ENCODE results near the gene UNC80.

The UNC80 gene

DNA sequence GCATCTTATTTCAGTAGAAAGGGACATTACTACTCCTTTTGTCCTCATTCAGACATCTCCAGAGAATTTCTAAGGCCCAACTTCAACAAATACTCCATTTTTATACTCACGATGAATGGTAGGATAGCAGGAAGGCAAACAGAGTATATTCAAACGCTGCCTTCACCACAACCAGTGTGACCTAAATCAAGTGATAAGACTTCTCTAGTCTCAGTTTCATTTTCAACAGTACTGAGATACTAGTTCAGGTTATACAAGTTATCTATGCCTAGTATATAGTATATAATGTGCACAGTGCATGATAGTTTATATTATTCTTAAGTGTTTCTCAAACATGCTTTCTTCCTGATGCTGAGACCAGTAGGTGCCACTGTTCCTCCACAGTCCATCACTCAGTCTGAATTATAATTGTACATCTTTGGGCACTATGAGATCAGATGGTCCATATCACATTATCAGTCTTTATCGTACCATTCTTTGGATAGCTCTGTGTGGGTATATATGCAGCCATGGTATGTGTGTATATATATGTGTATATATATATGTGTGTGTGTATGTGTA lies 164.6 kb downstream of the UNC80 start:
- no peak for DNase-seq (ENCODE audit: low read depth)
- in situ Hi-C loops (cut with HindIII; ENCODE audit: low sequenced_read_pairs) = no loop called here
- TF ChIP-seq, protein P1, sequence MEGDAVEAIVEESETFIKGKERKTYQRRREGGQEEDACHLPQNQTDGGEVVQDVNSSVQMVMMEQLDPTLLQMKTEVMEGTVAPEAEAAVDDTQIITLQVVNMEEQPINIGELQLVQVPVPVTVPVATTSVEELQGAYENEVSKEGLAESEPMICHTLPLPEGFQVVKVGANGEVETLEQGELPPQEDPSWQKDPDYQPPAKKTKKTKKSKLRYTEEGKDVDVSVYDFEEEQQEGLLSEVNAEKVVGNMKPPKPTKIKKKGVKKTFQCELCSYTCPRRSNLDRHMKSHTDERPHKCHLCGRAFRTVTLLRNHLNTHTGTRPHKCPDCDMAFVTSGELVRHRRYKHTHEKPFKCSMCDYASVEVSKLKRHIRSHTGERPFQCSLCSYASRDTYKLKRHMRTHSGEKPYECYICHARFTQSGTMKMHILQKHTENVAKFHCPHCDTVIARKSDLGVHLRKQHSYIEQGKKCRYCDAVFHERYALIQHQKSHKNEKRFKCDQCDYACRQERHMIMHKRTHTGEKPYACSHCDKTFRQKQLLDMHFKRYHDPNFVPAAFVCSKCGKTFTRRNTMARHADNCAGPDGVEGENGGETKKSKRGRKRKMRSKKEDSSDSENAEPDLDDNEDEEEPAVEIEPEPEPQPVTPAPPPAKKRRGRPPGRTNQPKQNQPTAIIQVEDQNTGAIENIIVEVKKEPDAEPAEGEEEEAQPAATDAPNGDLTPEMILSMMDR (IDR thresholded peaks at IDR 0.05; ENCODE audit: low read depth, low read length, missing control alignments) = peak; percentile 49
- no peak overlapping the region for H3K4me3 ChIP-seq (ENCODE audit: low read depth, low read length)

DNA sequence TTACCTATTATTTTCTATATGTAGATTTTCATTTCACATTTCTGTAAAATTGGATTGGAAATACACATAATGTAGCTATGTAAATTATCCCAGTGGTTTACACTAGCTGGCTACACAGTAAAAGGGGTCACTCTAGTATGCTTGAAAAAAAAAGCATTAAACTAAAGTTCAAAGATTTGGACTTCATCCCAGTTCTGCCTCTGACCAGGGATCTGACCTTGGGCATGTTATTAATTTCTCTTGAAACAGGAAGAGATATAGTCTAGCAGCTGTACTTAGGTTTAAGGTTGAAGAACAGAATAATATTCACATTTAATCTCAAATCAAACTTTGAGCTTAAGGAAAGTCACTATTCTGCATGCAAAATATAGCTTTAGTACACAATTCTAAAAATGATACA lies 166.3 kb downstream of the UNC80 start:
- TF ChIP-seq, protein P1 (IDR thresholded peaks at IDR 0.05; ENCODE audit: low read depth, low read length, missing control alignments) = no peak
- no peak for DNase-seq (ENCODE audit: low read depth)
- H3K4me3 ChIP-seq (ENCODE audit: low read depth, low read length) = no peak overlapping the region
- in situ Hi-C loops (cut with HindIII; ENCODE audit: low sequenced_read_pairs) = no loop called here

DNA sequence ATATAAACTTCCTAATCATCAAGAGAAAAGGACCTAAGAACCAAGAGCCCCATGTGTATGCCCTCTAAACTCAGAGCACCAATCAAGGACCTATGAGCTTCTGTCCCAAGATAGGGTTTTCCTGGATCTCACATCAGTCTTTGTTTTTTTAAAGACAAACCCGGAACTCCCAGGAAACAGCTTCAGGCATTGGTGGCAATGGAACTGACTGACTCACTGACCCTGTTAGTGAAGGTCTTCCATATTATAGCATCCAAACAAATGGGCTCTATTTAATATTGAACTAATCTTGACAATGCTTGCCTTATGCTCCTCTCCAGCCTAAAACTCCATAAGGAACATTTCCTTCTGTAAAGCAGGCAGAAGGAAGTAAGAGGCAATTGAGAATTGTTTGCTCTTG lies 167.3 kb downstream of the UNC80 start:
- DNase-seq (ENCODE audit: low read depth) = no peak
- TF ChIP-seq, protein P1 (IDR thresholded peaks at IDR 0.05; ENCODE audit: low read depth, low read length, missing control alignments) = no peak
- in situ Hi-C loops (cut with HindIII; ENCODE audit: low sequenced_read_pairs) = no loop called here
- no peak overlapping the region for H3K4me3 ChIP-seq (ENCODE audit: low read depth, low read length)

DNA sequence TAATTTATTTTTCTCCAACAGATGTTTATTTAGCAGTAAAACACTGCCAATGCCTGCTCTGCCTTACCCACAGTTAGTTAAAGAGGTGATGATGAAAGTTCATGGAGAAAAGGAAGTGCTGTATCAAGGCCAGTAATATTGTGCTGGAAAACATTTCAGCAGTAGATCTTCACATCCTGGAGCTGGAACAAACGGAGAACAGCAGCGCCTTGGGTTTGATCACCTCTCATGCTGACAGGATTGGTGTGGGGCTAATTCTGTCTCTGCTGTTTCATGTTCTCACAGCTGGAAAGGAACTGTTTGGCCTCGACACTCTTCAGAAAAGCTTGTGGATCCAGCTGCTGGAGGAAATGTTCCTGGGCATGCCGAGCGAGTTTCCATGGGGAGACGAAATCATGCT lies 169.3 kb downstream of the UNC80 start:
- TF ChIP-seq, protein P1 (IDR thresholded peaks at IDR 0.05; ENCODE audit: low read depth, low read length, missing control alignments) = no peak
- no peak overlapping the region for H3K4me3 ChIP-seq (ENCODE audit: low read depth, low read length)
- in situ Hi-C loops (cut with HindIII; ENCODE audit: low sequenced_read_pairs) = no loop called here
- DNase-seq (ENCODE audit: low read depth) = no peak

DNA sequence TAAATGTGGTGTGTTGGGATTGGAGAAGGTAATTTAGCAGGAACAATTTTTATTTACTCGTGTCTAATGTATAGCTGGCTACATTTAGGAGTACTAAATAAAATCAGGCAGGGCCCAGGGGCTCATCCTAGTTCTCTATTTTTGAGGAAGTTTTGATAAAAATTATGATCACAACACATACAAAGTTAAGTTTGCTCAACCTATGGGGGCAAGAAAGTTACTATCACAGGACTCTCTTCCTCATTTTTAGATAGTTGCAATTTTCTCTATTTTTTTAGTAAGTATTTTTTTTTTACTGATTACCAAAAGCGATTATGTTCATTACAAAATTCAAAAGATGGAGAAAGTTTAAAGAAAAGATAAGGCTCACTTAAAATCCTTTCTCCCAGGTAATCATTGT lies 170.8 kb downstream of the UNC80 start:
- TF ChIP-seq, protein P1 (IDR thresholded peaks at IDR 0.05; ENCODE audit: low read depth, low read length, missing control alignments) = no peak
- in situ Hi-C loops (cut with HindIII; ENCODE audit: low sequenced_read_pairs) = no loop called here
- H3K4me3 ChIP-seq (ENCODE audit: low read depth, low read length) = no peak overlapping the region
- no peak for DNase-seq (ENCODE audit: low read depth)

DNA sequence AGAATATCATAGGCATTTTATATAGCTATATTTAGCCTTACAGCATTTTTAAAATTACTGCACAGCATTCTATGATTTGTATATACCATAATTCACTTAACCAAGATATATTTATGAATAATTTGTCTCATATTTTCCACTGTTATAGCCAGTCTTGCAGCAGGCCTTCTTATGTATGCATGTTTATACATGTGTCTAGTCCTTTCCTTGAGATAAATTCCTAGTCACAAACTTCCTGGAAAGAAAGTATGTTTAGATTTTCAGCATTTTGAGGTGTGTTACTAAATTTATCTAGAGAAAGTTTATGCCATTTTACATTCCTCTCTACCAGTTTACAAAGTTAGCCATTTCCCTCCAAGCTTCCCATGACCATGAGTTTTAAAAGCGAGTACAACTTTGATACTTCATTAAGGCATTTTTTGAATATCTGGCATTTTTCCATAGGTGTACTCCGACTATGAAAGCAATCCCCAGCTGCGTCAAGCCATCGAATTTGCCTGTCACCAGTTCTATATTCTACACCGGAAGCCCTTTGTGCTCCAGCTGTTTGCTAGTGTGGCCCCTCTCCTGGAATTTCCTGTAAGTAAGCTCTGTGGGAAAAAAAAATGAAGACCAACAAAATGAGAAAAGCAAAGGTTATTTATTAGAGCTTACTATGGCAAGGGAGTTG lies 171.4 kb downstream of the UNC80 start:
- no peak for DNase-seq (ENCODE audit: low read depth)
- H3K4me3 ChIP-seq (ENCODE audit: low read depth, low read length) = no peak overlapping the region
- TF ChIP-seq, protein P1 (IDR thresholded peaks at IDR 0.05; ENCODE audit: low read depth, low read length, missing control alignments) = no peak
- in situ Hi-C loops (cut with HindIII; ENCODE audit: low sequenced_read_pairs) = no loop called here
